DMS79 (cell line): ENCODE results near the gene PRKG2.
"Not testable (repeated sequence)": the region's sequence is repeated elsewhere in the genome, so short reads cannot be mapped to it uniquely, and the experiment has no call there.

Experiments used
- DNase-seq: peaks from one replicate; lab custom pipeline; 2025; lab: John Stamatoyannopoulos, UW

The PRKG2 gene

GRCh38 chr4:81162752-81163458 lies 52.1 kb downstream of the PRKG2 start:
- DNase-seq = no peak

GRCh38 chr4:81153714-81154323 lies 61.2 kb downstream of the PRKG2 start:
- not testable (repeated sequence) for DNase-seq

DNA sequence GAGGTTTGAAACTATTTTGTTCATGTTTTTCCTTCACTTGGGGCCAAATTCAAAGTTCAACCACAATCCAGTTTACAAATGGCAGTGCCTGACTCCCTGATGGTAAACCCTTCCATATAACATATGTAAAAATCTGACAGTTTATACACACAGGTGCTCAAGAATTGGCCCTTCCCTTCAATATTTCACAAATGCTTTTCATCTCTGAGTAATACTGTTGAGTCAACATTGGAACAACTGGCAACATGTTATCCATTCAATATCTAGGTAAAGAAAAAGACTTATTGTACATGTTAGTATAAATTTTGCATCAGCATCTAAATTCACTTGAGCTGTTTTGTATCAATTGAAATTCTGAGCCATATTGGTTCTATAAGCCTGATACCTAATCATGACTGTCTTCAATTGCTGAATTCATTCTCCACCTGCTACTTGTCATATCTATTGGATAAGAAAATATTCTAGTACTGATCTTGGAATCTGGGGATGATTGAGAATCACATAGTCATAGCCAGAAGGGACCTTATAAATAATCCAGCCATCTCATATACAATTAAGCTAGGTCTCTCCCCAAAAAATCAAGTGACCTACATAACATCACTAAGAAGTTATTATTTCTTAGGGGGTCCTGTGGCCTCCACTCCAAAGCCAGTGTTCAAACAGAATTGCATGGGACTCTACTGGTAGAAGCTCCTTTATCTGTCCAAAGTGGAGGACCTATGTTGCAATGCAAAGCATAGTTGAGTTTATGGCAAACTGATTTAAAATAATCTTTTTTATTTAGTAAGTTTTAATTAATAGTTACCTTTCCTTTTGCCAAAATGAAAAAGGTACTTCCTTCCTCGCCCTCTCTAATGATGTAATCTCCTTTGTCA lies 61.9 kb downstream of the PRKG2 start:
- no peak for DNase-seq

GRCh38 chr4:81149976-81150375 lies 65.0 kb downstream of the PRKG2 start:
- DNase-seq = no peak

- DNase-seq = no peak
These were observed 66.4 kb downstream of the PRKG2 start for GRCh38 chr4:81148576-81148975.

- DNase-seq = no peak
These were observed 68.6 kb downstream of the PRKG2 start for GRCh38 chr4:81146466-81146865.

GRCh38 chr4:81143183-81143582 lies 71.8 kb downstream of the PRKG2 start:
- no peak for DNase-seq

DNA sequence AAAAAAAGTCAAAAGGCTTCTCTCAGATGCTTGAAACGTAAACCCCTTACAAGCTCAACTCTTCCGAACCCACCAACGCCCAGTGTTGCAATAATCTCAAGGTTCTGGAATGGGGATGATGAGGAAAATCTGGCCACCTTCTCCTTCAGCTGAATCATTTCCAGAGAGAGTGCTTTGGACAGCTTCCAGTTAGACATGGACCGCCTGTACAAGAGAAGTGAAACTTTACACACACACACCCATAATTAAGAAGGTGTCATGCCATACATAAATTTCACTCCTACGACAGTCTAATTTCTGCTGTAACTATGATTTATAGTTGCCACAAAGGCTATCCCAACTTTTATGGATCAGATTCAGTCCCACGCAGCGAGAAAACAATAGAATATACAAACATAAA lies 72.3 kb downstream of the PRKG2 start:
- DNase-seq = no peak

GRCh38 chr4:81137894-81138293 lies 77.1 kb downstream of the PRKG2 start:
- DNase-seq = no peak

- DNase-seq = no peak
These were observed 77.6 kb downstream of the PRKG2 start for GRCh38 chr4:81137446-81137845.

GRCh38 chr4:81136161-81136905 lies 78.7 kb downstream of the PRKG2 start:
- no peak for DNase-seq

- DNase-seq = no peak
These were observed 79.5 kb downstream of the PRKG2 start for GRCh38 chr4:81135501-81135900.

GRCh38 chr4:81131563-81131962 lies 83.5 kb downstream of the PRKG2 start:
- no peak for DNase-seq

- no peak for DNase-seq
These were observed 84.0 kb downstream of the PRKG2 start for GRCh38 chr4:81131066-81131465.

DNA sequence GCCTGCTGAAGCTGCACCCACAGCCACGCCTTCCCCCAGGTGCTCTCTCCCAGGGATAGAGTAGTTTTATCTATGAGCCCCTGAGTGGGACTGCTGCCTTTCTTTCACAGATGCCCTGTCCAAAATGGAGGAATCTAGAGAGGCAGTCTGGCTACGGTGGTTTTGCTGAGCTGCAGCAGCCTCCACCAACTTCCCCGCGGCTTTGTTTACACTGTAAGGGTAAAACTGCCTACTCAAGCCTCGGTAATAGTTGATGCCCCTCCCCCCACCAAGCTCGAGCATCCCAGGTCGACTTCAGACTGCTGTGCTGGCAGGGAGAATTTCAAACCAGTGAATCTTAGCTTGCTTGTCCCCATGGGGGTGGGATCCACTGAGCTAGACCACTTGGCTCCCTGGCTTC lies 84.5 kb downstream of the PRKG2 start:
- no peak for DNase-seq

- no peak for DNase-seq
These were observed 95.0 kb downstream of the PRKG2 start for GRCh38 chr4:81120055-81120454.

GRCh38 chr4:81118086-81118485 lies 96.9 kb downstream of the PRKG2 start:
- DNase-seq = no peak

GRCh38 chr4:81116566-81116965 lies 98.5 kb downstream of the PRKG2 start:
- no peak for DNase-seq

GRCh38 chr4:81113024-81113423 lies 102.0 kb downstream of the PRKG2 start:
- no peak for DNase-seq

- DNase-seq = no peak
These were observed 105.7 kb downstream of the PRKG2 start for GRCh38 chr4:81109356-81109755.

GRCh38 chr4:81106150-81106549 lies 108.9 kb downstream of the PRKG2 start:
- DNase-seq = no peak

DNA sequence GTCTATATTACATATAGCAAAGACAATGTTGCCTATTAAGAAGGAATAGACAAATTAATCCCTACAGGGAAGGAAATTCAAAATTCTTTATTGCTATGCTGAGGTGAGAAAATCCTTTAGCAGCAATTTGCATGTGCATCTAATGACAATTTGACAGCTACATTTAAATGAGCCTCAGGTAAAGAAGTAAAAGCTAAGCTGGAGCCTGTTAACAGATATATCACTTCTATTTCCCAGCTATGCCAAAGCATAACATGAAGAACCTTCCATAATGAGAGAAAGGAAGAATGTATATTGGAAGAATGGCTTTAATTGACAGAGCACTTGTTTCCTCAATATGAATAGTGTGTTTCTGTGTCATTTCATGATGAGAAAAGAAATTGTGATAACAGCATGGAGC lies 112.9 kb downstream of the PRKG2 start:
- no peak for DNase-seq
